Inferior parietal cortex (tissue), 1 donor: ENCODE data around the gene VMAC.

ENCODE experiments used
- DNase-seq: peaks from one replicate; pipeline ENCODE4 v3.0.0-alpha.2; 2016; ENCODE audit errors: extremely low spot score

Gene VMAC

DNA sequence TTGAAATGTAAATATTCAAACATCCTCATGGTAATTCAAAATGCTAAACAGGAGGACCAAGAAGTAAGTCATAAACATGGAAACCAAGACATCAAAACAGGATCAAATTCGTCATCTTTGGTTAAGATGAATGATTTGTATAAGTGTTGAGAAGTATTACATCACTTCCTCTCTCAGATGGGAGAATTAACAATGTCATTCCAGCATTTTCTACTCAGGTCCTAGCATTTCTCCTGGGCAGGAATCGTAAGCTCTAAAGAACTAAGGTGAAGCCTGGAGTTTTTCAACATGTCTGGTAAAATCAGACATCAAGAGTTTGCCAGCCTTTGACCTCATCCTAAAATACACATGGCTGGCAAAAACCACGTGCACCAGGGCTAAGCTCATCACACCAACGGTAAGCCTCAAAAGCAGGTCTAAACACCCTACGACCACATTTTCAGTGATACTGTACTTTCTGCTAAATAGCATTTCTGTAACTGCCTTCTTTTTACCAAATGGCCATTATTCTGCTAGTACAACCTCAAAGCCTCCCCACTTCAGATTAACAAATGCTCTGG lies 48.4 kb downstream of the VMAC start:
- DNase-seq, result no peak

DNA sequence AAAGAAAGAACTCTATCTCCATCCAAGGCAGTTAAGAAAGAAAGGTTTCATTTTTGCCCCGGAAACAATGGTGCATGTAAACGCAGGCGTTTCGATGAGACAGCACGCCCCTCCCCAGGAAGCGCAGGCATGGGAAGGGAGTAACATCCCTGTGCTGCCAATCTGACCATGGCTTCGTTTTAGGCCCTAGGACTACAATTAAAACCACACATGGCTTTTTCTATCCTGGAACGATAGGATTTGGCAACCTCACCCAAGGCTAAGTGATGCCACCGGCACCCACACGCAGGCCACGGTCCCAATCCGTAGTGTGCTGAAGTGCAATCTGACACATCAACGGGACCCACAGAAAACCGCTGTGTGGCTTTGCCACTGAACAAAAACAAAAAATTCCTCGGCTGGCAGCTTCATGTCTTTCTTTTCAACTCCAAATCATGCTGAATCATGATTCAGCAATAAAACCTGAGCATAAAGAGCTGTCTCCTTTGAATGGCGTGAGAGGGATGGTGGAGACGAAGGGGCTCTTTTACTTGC lies 49.1 kb downstream of the VMAC start:
- DNase-seq, result no peak

DNA sequence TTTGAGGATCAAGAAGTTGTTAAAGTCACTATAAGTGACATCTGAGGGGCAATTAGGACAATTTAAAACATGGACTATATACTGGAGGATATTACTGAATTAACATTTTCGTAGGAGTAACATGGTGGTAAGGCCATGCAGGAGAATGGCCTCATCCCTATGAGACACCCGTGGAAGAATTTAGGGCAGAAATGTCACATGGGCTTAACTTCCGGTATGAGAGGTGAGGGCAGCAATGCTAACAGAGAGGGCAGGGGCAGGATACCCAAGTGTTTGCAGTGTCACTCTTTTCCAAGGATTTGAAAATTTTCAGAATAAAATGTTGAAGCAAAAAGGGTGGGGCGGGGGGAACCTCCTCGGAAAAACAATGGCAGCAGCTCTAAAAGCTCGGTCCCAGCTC lies 49.6 kb downstream of the VMAC start:
- DNase-seq, result no peak

DNA sequence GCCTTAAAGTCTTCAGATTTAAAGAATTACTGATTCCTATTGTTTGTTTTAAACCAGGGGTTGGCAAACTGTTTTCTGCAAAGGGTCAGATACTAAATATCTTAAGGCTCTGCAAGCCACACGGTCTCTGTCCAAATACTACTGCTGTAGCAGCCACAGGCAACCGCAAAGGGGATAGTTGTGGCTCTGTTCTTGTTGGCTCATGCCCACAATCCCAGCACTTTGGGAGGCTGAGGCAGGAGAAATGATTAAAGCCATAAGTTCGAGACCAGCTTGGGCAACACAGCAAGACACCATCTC lies 50.9 kb downstream of the VMAC start:
- DNase-seq, result no peak

DNA sequence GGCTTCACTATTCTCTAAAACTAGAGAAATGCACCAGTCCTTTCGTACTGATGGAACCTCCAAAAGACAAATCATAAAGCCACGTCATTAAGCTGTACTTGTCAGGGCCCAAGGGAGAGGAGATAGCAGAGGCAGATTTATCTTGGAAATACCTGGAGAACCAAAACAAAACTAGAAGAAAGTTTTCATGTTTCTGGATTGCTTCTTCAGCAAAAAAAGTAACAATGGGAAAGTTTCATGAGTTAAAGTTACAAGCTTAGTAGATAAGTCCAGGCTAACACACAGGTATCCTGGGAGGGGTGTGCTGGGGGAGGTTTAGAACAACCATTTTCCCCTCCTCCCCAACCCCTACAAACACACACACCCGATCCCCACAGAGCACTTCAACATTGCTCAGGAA lies 51.7 kb downstream of the VMAC start:
- DNase-seq, result no peak

DNA sequence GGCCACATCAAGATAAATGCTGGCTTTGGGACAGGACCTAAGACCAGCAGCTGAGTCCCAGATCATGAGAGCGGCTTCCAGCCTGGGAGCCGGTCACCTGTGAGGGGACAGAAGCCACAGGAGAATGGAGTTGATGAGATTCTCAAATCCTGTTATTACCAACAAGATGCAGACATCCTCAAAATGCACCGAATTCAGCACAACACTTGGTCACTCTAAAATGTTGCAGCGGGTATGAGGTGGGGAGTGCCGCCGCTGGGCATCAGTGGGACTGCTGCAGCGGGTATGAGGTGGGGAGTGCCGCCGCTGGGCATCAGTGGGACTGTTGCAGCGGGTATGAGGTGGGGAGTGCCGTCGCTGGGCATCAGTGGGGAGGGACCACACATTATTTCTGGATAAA lies 52.1 kb downstream of the VMAC start:
- DNase-seq, result no peak

DNA sequence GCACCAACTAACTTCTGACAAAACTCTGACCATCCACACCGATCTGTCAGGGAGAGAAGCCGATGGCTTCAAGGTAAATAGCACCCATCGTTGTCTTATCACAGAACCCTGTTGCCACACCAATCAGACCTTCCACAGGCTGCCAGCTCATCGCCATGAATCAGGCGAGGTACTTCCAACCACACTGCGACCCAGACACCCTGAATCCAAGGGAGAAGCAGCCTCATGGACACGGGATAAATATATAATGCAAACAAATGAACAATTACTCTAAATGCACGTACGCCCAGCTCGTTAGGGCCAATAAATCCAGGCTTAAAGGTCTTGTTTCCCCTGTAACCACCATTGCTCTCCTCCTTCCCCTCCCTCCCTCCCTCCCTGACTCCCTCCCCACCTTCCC lies 52.5 kb downstream of the VMAC start:
- DNase-seq, result no peak

DNA sequence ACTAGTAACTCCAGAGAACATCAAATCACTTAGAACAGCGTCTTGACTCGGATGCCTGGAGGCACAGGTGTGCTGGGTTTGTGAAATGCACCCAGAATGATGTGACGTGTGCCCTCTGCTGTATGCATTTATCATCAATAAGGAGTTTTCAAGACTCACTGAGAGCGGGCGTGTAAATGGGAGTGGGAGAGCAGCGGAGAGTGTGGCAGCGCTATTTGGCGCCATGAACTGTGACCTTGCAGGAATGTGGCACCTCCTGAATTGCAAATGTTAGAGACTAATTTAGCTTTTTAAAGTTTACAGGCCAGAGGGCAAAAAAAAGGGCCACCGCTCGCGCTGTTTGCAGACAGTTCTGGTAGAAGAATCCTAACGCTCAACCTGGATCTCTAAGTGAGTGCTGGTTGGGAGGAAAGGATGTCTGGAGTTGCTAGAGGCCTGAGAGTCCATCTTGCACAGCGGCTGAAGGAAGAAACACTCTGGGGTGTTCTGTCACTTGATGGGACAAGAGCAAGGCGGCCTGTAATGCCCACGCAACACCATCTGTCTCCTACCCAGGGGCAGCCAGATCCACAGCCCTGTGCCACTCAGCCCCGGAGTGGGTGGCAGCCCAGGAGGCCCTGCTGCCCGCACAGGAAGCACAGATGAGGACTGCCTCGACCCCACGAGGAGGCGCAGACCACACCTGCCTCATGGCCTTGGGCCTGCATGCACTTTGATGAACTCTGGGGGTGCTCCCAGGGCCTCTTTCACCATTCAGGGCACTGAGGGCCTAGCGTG lies 53.6 kb downstream of the VMAC start:
- no peak for DNase-seq

DNA sequence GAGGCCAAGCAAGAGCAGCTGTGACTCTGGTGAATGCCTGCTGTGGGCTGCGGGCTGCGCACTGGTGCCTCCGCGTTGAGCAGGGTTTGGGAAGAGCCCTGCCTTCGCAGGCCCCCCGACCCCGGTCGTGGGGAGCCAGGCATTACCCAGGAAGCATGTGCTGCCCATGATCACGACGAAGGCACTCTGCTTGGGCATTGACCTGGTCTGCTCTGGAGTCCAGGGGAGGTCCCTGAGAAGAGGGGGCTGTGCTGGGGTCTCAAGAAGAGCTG lies 54.1 kb downstream of the VMAC start:
- DNase-seq, result no peak

DNA sequence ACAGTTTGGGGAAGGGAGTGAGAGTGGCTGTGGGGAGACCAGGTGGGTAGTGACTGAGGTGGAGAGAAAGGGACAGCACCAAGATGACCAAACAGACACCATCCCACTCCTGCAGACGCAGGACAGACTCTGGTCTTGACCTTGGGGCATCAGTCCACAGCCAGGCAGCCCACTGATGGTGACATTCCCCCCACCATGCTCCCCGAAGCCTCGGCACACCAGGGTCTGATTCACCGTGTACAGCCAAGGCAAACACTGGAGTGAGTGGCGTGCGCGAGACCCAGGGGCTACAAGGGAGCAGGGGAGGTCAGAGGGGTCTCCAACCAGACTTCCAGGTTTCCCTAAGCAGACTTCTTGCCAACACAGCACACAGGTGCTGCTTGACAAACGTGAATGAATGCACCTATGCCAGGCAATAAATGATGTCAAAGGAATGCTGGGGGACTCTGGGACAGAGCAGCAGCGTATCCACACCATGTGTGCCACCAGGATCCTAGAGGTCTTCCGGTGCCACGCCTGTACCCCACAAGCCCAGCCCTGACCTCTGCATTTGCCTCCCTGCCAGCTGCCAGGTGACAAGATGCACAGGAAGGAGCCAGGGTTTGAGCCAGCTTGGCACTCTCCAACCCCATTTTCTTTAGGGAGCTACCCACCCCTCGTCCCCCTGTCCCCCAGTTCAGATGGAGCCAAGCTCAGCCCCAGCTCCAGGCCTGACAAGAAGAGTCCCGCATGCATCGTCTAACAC lies 54.8 kb downstream of the VMAC start:
- DNase-seq, result no peak
